Upper lobe of left lung (tissue), 4 donors: ENCODE measurements around the gene RHOH.

Experiments used
- EP300 ChIP-seq, 4 donors: sonication (generic); formaldehyde crosslinking; IDR thresholded peaks; one replicate each; pipeline ENCODE4 v1.5.1; 2017; ENCODE audit warnings: antibody characterized with exemption in 4 of 4, control low read depth in 2 of 4
- POLR2A ChIP-seq, 4 donors: fragments of 450-650 bp; IDR thresholded peaks; one replicate each; pipeline ENCODE4 v1.5.1; 2016 to 2017; ENCODE audit warnings: antibody characterized with exemption in 4 of 4, mild to moderate bottlenecking in 2 of 4
- POLR2AphosphoS5 ChIP-seq, 2 donors: sonication (generic); formaldehyde crosslinking; IDR thresholded peaks; one replicate each; pipeline ENCODE4 v1.5.1; 2017; ENCODE audit warnings: antibody characterized with exemption in 2 of 2
- TF ChIP-seq, protein P1 (sequence below), 6 experiments: fragments of 450-650 bp in 4 of 6; fragments of 200-600 bp in 2 of 6; sonication (generic) in 2 of 6; IDR thresholded peaks; one replicate each; pipeline ENCODE4 v1.5.1; 2016 to 2019; ENCODE audit warnings: antibody characterized with exemption in 6 of 6

DNA sequence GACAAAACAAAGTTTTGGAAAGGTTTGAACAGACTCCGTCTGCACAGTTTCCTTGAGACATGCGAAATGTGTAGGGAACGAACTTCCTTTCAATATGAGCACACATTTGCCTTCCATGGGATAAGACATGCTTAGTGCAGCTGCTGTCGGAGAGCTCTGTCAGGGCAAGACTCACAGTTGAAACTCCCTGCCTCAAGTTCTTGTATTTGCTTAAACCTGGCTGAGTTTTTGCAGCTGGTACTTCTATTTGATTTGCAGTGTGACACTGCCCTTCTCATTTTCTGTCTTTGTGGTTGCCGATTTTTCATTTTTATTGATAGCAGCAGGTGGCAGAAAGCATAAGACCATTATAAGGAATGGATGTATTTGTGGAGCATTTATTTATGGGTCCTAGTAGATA lies 18.2 kb upstream of the RHOH start:
- TF ChIP-seq, protein P1, sequence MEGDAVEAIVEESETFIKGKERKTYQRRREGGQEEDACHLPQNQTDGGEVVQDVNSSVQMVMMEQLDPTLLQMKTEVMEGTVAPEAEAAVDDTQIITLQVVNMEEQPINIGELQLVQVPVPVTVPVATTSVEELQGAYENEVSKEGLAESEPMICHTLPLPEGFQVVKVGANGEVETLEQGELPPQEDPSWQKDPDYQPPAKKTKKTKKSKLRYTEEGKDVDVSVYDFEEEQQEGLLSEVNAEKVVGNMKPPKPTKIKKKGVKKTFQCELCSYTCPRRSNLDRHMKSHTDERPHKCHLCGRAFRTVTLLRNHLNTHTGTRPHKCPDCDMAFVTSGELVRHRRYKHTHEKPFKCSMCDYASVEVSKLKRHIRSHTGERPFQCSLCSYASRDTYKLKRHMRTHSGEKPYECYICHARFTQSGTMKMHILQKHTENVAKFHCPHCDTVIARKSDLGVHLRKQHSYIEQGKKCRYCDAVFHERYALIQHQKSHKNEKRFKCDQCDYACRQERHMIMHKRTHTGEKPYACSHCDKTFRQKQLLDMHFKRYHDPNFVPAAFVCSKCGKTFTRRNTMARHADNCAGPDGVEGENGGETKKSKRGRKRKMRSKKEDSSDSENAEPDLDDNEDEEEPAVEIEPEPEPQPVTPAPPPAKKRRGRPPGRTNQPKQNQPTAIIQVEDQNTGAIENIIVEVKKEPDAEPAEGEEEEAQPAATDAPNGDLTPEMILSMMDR (IDR thresholded peaks at IDR 0.05), result no peak
- TF ChIP-seq POLR2A (IDR thresholded peaks at IDR 0.05) (no peak), POLR2AphosphoS5 (IDR thresholded peaks at IDR 0.05) (no peak), EP300 (IDR thresholded peaks at IDR 0.05) (no peak)
